Fibroblast of lung (primary cell): ENCODE data around the gene ADAP1. TPM values are rescaled to one million over a fixed set of nuclear protein-coding genes. Genes with fewer than 3 reads are reported as not detected.

Experiments used
- DNase-seq, 2 donors: peaks; one replicate each; pipeline versions ENCODE4 v3.0.0 to v3.0.0-alpha.2; 2010; ENCODE audit warnings: low read depth in 2 of 2
- H2AFZ ChIP-seq: 2 replicates; pipeline ENCODE4 v1.5.1; 2012; ENCODE audit warnings: low read length, control low read depth, inconsistent platforms
- H3K27ac ChIP-seq: 2 replicates; pipeline ENCODE4 v1.5.1; 2011; ENCODE audit warnings: low read length, control low read depth; ENCODE audit not compliant: insufficient read depth
- H3K27me3 ChIP-seq: 2 replicates; pipeline ENCODE4 v1.5.1; 2011; ENCODE audit warnings: mild to moderate bottlenecking, low read length; ENCODE audit not compliant: control insufficient read depth, insufficient read depth
- H3K36me3 ChIP-seq: 2 replicates; pipeline ENCODE4 v1.5.1; 2011; ENCODE audit warnings: low read length; ENCODE audit not compliant: control insufficient read depth, insufficient read depth
- H3K4me1 ChIP-seq: 2 replicates; pipeline ENCODE4 v1.5.1; 2011; ENCODE audit warnings: low read length; ENCODE audit not compliant: control insufficient read depth, insufficient read depth; ENCODE audit errors: extremely low read depth
- H3K4me2 ChIP-seq: 2 replicates; pipeline ENCODE4 v1.5.1; 2011; ENCODE audit warnings: low read length, control low read depth; ENCODE audit not compliant: insufficient read depth; ENCODE audit errors: extremely low read depth
- H3K4me3 ChIP-seq, 4 experiments: fragments of 200-600 bp in 1 of 4; sonication (generic) in 1 of 4; replicated peaks in 1 of 4; 2 replicates each; pipeline ENCODE4 v1.5.1; 2011 to 2016; ENCODE audit warnings: low read length in 4 of 4, low read depth in 3 of 4, mild to moderate bottlenecking in 3 of 4, control low read depth in 2 of 4, inconsistent platforms in 1 of 4, mixed read lengths in 1 of 4; ENCODE audit not compliant: insufficient read depth in 1 of 4; ENCODE audit errors: control extremely low read depth in 1 of 4
- H3K79me2 ChIP-seq: 2 replicates; pipeline ENCODE4 v1.5.1; 2012; ENCODE audit warnings: mild to moderate bottlenecking, low read length, inconsistent platforms; ENCODE audit not compliant: control insufficient read depth, insufficient read depth
- H3K9ac ChIP-seq: 2 replicates; pipeline ENCODE4 v1.5.1; 2011; ENCODE audit warnings: mild to moderate bottlenecking, low read length, control low read depth; ENCODE audit not compliant: insufficient read depth
- H3K9me3 ChIP-seq: 2 replicates; pipeline ENCODE4 v1.5.1; 2012; ENCODE audit warnings: low read depth, low read length; ENCODE audit not compliant: control insufficient read depth, insufficient read depth
- H4K20me1 ChIP-seq: 2 replicates; pipeline ENCODE4 v1.5.1; 2011; ENCODE audit warnings: low read length; ENCODE audit not compliant: control insufficient read depth, insufficient read depth; ENCODE audit errors: extremely low read depth
- CTCF ChIP-seq, 2 donors: IDR thresholded peaks in 1 of 2; conservative IDR thresholded peaks in 1 of 2; 1 replicate in 1 of 2; 2 replicates in 1 of 2; pipeline ENCODE4 v1.5.1; 2011 to 2012; ENCODE audit warnings: low read length in 2 of 2, control low read depth in 1 of 2, inconsistent platforms in 1 of 2, low read depth in 1 of 2, mild to moderate bottlenecking in 1 of 2
- EZH2 ChIP-seq: IDR thresholded peaks from 2 replicates; pipeline ENCODE4 v1.5.1; 2012; ENCODE audit warnings: low read length, control low read depth, mild to moderate bottlenecking; ENCODE audit errors: missing control alignments
- polyA plus RNA-seq, 2 donors: library from polyadenylated mRNA; depleted of rRNA in 1 of 2; stranded (reverse) in 1 of 2; unstranded in 1 of 2; fragments of >200 nt; gene quantifications; 2 replicates each; pipeline ENCODE4 v1.2.1, GENCODE V29; 2011 to 2012; ENCODE audit warnings: missing spikeins in 1 of 2
- total RNA-seq: library from RNA; depleted of rRNA; stranded (reverse); fragments of >200 nt; gene quantifications from 2 replicates; pipeline ENCODE4 v1.2.1, GENCODE V29; 2014

Gene ADAP1
- total and polyA plus RNA-seq, 2 donors (not counting 1 experiment from before 2014, with no cell fraction given): 1.1 to 2.3 TPM

- Histone ChIP-seq H3K4me1 (peaks cover 2% of the 10 kb centered on the region), H3K4me3 (no peak overlapping the region), H3K27me3 (no peaks in the 10 kb centered on the region), H3K27ac (no peak overlapping the region), H3K4me2 (no peak overlapping the region), H3K9ac (no peak overlapping the region), H2AFZ (no peak overlapping the region), H3K36me3 (no peaks in the 10 kb centered on the region), H3K79me2 (no peaks in the 10 kb centered on the region), H4K20me1 (no peaks in the 10 kb centered on the region), H3K9me3 (no peaks in the 10 kb centered on the region)
- no peak for TF ChIP-seq EZH2
- no peak for TF ChIP-seq CTCF (conservative IDR thresholded peaks at IDR 0.05 in 1 of 2, IDR thresholded peaks at IDR 0.05 in 1 of 2; ENCODE audit: low read depth in 1 of 2, low read length in 2 of 2)
- no peak for DNase-seq
These were observed 33.4 kb downstream of the ADAP1 start for GRCh38 chr7:921071-921461.

GRCh38 chr7:920351-921070 is 34.0 kb downstream of the ADAP1 start:
- Histone ChIP-seq H3K79me2 (no peaks in the 10 kb centered on the region), H3K4me2 (no peak overlapping the region), H3K9me3 (no peaks in the 10 kb centered on the region), H3K4me3 (no peak overlapping the region), H3K9ac (no peak overlapping the region), H4K20me1 (no peaks in the 10 kb centered on the region), H3K27me3 (no peaks in the 10 kb centered on the region), H2AFZ (no peak overlapping the region), H3K4me1 (peaks cover 2% of the 10 kb centered on the region), H3K27ac (no peak overlapping the region), H3K36me3 (no peaks in the 10 kb centered on the region)
- TF ChIP-seq EZH2 (no peak), CTCF (conservative IDR thresholded peaks at IDR 0.05 in 1 of 2, IDR thresholded peaks at IDR 0.05 in 1 of 2; ENCODE audit: low read depth in 1 of 2, low read length in 2 of 2) (no peak)
- DNase-seq: no peak

GRCh38 chr7:919924-920341 is 34.5 kb downstream of the ADAP1 start:
- Histone ChIP-seq H3K4me2 (no peak overlapping the region), H4K20me1 (no peaks in the 10 kb centered on the region), H3K27me3 (no peaks in the 10 kb centered on the region), H3K36me3 (no peaks in the 10 kb centered on the region), H3K27ac (no peak overlapping the region), H3K79me2 (no peaks in the 10 kb centered on the region), H2AFZ (no peak overlapping the region), H3K4me1 (peaks cover 2% of the 10 kb centered on the region), H3K9ac (no peak overlapping the region), H3K4me3 (no peak overlapping the region), H3K9me3 (no peaks in the 10 kb centered on the region)
- no peak for TF ChIP-seq CTCF (conservative IDR thresholded peaks at IDR 0.05 in 1 of 2, IDR thresholded peaks at IDR 0.05 in 1 of 2; ENCODE audit: low read depth in 1 of 2, low read length in 2 of 2)
- no peak for TF ChIP-seq EZH2
- DNase-seq: no peak
